HUES48 (cell line): ENCODE results near the gene OR8S1.
"Not testable (repeated sequence)": the region's sequence is repeated elsewhere in the genome, so short reads cannot be mapped to it uniquely, and the experiment has no call there.

Experiments
- H3K27ac ChIP-seq: one replicate; pipeline ENCODE4 v1.7.0; 2013; ENCODE audit warnings: low read depth, low read length, inconsistent platforms
- H3K27me3 ChIP-seq: 2 replicates; pipeline ENCODE4 v1.6.1; 2013; ENCODE audit warnings: mild to moderate bottlenecking, low read length; ENCODE audit not compliant: control insufficient read depth, insufficient read depth
- H3K36me3 ChIP-seq: 2 replicates; pipeline ENCODE4 v1.6.1; 2013; ENCODE audit warnings: low read length; ENCODE audit not compliant: control insufficient read depth, insufficient read depth
- H3K4me1 ChIP-seq: 2 replicates; pipeline ENCODE4 v1.6.1; 2013; ENCODE audit warnings: mild to moderate bottlenecking, low read length; ENCODE audit not compliant: control insufficient read depth, insufficient read depth
- H3K4me3 ChIP-seq: 2 replicates; pipeline ENCODE4 v1.5.1; 2013; ENCODE audit warnings: mild to moderate bottlenecking, low read depth, low read length
- H3K9ac ChIP-seq: 2 replicates; pipeline ENCODE4 v1.6.1; 2013; ENCODE audit warnings: mild to moderate bottlenecking, low read depth, low read length, moderate library complexity
- H3K9me3 ChIP-seq: 2 replicates; pipeline ENCODE4 v1.6.1; 2013; ENCODE audit warnings: low read length; ENCODE audit not compliant: control insufficient read depth, insufficient read depth

OR8S1 gene, protein sequence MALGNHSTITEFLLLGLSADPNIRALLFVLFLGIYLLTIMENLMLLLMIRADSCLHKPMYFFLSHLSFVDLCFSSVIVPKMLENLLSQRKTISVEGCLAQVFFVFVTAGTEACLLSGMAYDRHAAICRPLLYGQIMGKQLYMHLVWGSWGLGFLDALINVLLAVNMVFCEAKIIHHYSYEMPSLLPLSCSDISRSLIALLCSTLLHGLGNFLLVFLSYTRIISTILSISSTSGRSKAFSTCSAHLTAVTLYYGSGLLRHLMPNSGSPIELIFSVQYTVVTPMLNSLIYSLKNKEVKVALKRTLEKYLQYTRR

DNA sequence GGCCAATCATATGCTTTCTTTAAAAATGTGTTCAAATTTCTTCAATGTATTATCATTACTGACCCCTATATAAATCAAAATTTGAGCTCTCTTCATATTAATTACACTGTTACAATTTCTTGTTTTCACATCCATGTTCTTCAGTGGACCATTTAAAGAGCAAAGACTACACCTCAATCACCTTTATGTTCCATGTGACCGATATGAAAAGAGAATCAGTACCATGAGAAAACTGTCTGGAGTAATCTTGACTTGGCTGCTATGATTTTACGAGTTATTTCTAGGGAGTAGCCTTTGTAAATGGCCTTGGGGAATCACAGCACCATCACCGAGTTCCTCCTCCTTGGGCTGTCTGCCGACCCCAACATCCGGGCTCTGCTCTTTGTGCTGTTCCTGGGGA is at the start of gene OR8S1:
OR8S1 (plus strand) TSS at position 301 of the 400 bp plus-strand sequence; CDS start at position 301, 0 bp downstream.
- H3K27ac ChIP-seq: no peak within 1 kb of the TSS
- H3K9ac ChIP-seq: no peak within 1 kb of the TSS
- no peaks in the 10 kb centered on the region for H3K4me1 ChIP-seq
- no peak within 1 kb of the TSS for H3K4me3 ChIP-seq
- H3K9me3 ChIP-seq: peaks cover 11% of the 10 kb centered on the region; the same call in 1 of the 2 replicates
- no peaks in the 10 kb centered on the region for H3K27me3 ChIP-seq
- H3K36me3 ChIP-seq: no peaks in the 10 kb centered on the region

DNA sequence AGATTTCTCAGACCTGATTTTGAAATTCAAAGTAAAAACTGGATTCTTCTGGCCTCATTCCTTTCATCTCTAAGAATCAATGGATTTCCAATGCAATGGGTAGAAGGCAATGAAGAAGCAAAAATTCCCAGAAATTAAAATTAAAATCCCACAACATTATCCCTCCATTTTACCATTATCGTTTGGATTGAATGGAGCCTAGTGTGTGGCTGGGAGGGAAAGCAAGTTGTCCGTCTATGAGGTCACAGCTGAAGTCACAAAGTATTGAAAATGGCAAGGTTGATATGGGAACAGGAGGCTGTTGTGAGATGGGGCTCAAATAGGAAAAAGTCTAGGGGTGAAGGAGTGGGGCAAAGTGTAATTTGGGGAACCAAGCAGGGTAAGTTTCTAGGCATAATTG is 43.2 kb upstream of the OR8S1 start, which contains the start of gene C12orf54:
C12orf54 (plus strand) TSS at position 301 of the 400 bp plus-strand sequence. CDS start 799 bp downstream, outside the sequence.
- Histone ChIP-seq H3K27me3 (no peaks in the 10 kb centered on the region), H3K27ac (no peak within 1 kb of the TSS)

DNA sequence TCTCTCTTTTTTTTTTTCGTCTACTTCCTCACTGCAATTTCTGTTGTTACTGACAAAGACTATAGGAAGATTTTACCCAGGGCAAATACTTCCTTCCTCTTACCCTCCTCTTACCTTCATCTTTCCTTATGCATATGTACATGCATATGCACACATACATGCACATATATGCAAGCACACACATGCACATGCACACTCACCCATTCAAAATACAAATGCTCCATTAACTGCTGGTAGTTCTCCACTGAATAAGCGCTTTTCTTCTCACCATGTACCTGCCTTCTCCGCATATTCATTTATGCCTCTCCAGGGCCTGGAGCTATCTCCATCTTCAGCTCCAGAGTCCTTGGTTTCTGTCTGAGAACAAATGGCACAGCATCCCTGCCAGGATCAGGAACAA is 42.5 kb upstream of the OR8S1 start:
- H3K9me3 ChIP-seq: peaks cover 13% of the 10 kb centered on the region; the same call in 1 of the 2 replicates
- no peaks in the 10 kb centered on the region for H3K36me3 ChIP-seq
- no peak overlapping the region for H3K27ac ChIP-seq
- no peaks in the 10 kb centered on the region for H3K27me3 ChIP-seq
- no peaks in the 10 kb centered on the region for H3K4me1 ChIP-seq
- no peak overlapping the region for H3K4me3 ChIP-seq
- H3K9ac ChIP-seq: no peak overlapping the region

More for the DNA sequence above, 43.2 kb upstream of the OR8S1 start, which contains the start of gene C12orf54:
- Histone ChIP-seq H3K4me1 (no peaks in the 10 kb centered on the region), H3K9ac (no peak within 1 kb of the TSS), H3K36me3 (no peaks in the 10 kb centered on the region), H3K4me3 (no peak within 1 kb of the TSS), H3K9me3 (peaks cover 12% of the 10 kb centered on the region; the same call in 1 of the 2 replicates)

DNA sequence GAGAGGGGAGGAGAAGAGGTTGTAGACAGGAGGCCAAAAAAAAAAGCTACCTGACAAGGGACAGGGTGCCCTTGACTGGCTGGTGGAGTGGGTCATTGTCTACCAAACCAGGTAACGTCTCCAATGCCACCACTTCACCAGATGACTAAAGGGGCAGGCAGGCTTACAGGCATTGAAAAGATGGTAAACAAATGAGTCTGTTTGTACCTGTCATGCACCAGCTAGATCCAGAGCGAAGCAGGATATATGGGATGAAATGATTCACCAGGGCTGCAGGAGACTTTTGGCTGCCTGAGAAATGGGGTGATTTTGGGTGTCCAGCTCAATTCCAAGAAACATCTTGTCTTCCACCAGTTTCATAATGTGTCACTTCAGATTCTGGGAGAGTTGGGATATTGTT is 39.2 kb upstream of the OR8S1 start:
- Histone ChIP-seq H3K4me3 (no peak overlapping the region), H3K4me1 (no peaks in the 10 kb centered on the region), H3K27me3 (no peaks in the 10 kb centered on the region), H3K9me3 (peaks cover 22% of the 10 kb centered on the region), H3K9ac (no peak overlapping the region), H3K36me3 (no peaks in the 10 kb centered on the region), H3K27ac (no peak overlapping the region)

DNA sequence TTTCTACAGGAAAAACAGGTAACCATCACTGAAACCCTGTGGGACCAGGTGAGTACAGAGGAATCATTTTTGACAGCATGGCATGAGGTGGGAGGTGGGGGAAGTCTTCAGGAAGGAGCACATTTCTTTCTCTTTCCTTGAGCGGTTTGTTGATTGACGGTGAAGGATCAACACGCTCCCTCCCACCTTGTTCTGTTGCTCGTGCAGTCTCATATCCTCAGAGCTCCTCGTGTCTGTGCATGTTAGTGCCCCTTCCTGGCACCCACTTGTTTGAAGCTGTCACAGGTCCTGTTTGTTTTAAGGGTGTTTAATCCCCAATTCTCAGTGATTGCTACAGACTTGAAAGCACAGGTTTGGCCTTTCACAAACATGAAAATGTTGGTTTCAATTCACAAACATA is 38.8 kb upstream of the OR8S1 start:
- peaks cover 25% of the 10 kb centered on the region for H3K9me3 ChIP-seq
- H3K9ac ChIP-seq: no peak overlapping the region
- no peaks in the 10 kb centered on the region for H3K27me3 ChIP-seq
- no peak overlapping the region for H3K27ac ChIP-seq
- no peaks in the 10 kb centered on the region for H3K4me1 ChIP-seq
- no peaks in the 10 kb centered on the region for H3K36me3 ChIP-seq
- no peak overlapping the region for H3K4me3 ChIP-seq

DNA sequence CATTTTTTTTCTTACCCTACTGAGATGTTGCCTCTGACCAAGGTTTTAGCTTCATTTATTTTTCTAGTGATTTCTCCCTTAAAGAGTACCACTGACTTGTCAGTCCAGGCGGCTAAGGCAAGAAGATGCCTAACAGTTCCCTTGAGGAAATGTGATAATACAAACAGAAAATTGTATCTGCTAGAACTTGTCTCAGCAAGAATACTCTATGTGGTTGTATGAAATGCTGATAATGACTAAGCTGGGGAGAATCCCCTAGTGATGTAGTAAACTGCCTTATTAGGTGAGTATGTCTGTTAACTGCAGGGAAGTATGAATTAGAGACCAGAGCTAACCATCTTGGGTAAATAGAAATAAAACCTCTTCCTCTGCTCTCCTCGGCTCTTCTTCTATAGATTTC is 36.4 kb upstream of the OR8S1 start:
- no peaks in the 10 kb centered on the region for H3K27me3 ChIP-seq
- H3K4me3 ChIP-seq: no peak overlapping the region
- no peak overlapping the region for H3K27ac ChIP-seq
- no peaks in the 10 kb centered on the region for H3K4me1 ChIP-seq
- H3K9me3 ChIP-seq: peaks cover 32% of the 10 kb centered on the region
- no peaks in the 10 kb centered on the region for H3K36me3 ChIP-seq
- no peak overlapping the region for H3K9ac ChIP-seq

DNA sequence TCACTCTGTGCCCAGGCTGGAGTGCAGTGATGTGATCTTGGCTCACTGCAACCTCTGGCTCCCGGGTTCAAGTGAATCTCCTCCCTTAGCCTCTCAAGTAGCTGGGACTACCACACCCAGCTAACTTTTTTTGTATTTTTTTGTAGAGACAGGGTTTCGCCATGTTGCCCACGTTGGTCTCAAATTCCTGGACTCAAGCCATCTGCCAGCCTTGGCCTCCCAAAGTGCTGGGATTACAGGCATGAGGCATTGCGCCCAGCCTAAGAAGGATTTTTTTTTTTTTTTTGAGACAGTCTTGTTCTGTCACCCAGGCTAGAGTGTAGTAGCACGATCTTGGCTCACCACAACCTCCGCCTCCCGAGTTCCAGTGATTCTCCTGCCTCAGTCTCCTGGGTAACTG is 36.0 kb upstream of the OR8S1 start:
- not testable (repeated sequence) for H3K27me3 ChIP-seq, H3K36me3 ChIP-seq, H3K9ac ChIP-seq, H3K27ac ChIP-seq, H3K4me1 ChIP-seq, H3K4me3 ChIP-seq
- peaks cover 34% of the 10 kb centered on the region for H3K9me3 ChIP-seq

DNA sequence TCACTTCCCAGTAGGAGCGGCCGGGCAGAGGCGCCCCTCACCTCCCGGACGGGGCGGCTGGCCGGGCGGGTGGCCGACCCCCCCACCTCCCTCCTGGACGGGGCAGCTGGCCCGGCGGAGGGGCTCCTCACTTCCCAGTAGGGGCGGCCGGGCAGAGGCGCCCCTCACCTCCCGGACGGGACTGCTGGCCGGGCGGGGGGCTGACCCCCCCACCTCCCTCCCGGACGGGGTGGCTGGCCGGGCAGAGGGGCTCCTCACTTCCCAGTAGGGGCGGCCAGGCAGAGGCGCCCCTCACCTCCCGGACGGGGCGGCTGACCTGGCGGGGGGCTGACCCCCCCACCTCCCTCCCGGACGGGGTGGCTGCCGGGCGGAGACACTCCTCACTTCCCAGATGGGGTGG is 25.2 kb upstream of the OR8S1 start:
- not testable (repeated sequence) for H3K4me1 ChIP-seq, H3K27me3 ChIP-seq, H3K9ac ChIP-seq, H3K36me3 ChIP-seq, H3K27ac ChIP-seq, H3K4me3 ChIP-seq
- H3K9me3 ChIP-seq: peaks cover 55% of the 10 kb centered on the region

DNA sequence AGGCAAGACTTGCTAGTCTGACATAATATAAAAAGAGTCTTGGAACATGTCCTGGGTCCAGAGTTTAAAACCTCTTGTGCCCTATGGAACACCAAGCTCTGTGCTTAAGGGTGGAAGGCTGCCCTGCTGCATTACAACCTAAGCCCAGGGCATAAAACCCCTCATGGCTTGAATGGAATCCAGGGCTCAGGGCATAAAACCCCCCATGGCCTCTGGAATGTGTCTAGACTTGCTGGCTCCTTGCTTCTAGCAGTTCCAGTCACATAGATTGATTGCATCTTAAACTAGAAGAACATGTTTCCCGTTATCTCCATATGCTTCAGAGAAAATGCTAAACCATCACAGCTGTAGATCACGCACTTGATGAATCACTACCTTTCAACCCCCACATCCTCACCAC is 18.6 kb upstream of the OR8S1 start:
- H3K27me3 ChIP-seq, H3K36me3 ChIP-seq, H3K9ac ChIP-seq, H3K4me1 ChIP-seq, H3K27ac ChIP-seq, H3K4me3 ChIP-seq: not testable (repeated sequence)
- peaks cover 55% of the 10 kb centered on the region for H3K9me3 ChIP-seq

DNA sequence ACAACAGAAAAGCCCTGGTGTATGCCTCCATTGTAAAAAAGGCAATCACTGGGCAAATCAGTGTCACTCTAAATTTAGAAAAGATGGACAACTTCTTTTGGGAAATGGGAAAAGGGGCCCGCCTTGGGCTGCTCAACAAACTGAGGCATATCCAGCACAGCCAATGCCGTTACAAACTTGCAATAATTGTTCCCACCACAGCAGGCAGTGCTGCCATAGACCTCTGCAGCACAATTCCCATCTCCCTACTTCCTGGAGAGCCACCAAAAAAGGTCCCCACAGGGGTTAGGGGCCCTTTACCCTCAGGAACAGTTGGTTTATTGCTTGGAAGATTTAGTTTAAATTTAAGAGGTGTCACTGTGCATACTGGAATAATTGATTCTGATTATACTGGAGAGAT is 16.4 kb upstream of the OR8S1 start:
- H3K9me3 ChIP-seq: peaks cover 40% of the 10 kb centered on the region
- H3K9ac ChIP-seq: no peak overlapping the region
- H3K27ac ChIP-seq: no peak overlapping the region
- H3K36me3 ChIP-seq: no peaks in the 10 kb centered on the region
- no peaks in the 10 kb centered on the region for H3K4me1 ChIP-seq
- H3K27me3 ChIP-seq: no peaks in the 10 kb centered on the region
- no peak overlapping the region for H3K4me3 ChIP-seq

DNA sequence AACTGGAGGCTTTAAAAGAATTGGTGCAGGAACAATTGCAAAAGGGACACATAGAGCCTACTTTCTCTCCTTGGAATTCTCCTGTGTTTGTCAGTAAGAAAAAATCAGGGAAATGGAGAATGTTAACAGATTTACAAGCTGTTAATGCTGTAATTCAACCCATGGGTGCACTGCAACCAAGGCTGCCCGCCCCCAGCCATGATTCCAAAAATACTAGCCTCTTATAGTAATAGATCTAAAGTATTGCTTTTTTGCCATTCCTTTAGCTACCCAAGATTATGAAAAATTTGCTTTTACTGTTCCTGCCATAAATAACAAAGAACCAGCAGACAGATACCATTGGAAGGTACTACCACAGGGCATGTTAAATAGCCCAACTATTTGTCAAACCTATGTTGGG is 15.3 kb upstream of the OR8S1 start:
- Histone ChIP-seq H3K9me3 (peaks cover 38% of the 10 kb centered on the region), H3K36me3 (no peaks in the 10 kb centered on the region), H3K4me3 (no peak overlapping the region), H3K27ac (no peak overlapping the region), H3K27me3 (no peaks in the 10 kb centered on the region), H3K4me1 (no peaks in the 10 kb centered on the region), H3K9ac (no peak overlapping the region)
